Spleen (tissue), 11 donors: Measurements from ENCODE around the gene STIL. TPM values are rescaled to one million over a fixed set of nuclear protein-coding genes. Genes with fewer than 3 reads are reported as not detected.
A peak's percentile ranks its signal among the peaks of the same experiment; 100 is the strongest.
"Not testable (repeated sequence)": the region's sequence is repeated elsewhere in the genome, so short reads cannot be mapped to it uniquely, and the experiment has no call there.

Source experiments
- DNase-seq: peaks from one replicate; pipeline ENCODE4 v3.0.0-alpha.2; 2020
- H3K27ac ChIP-seq, 8 donors: fragments of 200-600 bp; sonication (generic) in 7 of 8; 1 replicate in 4 of 8; 2 replicates in 4 of 8; pipeline versions ENCODE4 v1.5.0 to v1.8.0; 2016 to 2021; ENCODE audit warnings: inconsistent platforms in 4 of 8, mild to moderate bottlenecking in 4 of 8, moderate library complexity in 1 of 8
- H3K27me3 ChIP-seq, 7 donors: fragments of 200-600 bp; sonication (generic) in 6 of 7; replicated peaks in 1 of 7; 1 replicate in 4 of 7; 2 replicates in 3 of 7; pipeline versions ENCODE4 v1.5.0 to v1.8.0; 2016 to 2021; ENCODE audit warnings: inconsistent platforms in 3 of 7, mild to moderate bottlenecking in 1 of 7
- H3K36me3 ChIP-seq, 6 donors: fragments of 200-600 bp; sonication (generic) in 5 of 6; 1 replicate in 4 of 6; 2 replicates in 2 of 6; pipeline versions ENCODE4 v1.5.0 to v1.8.0; 2016 to 2021; ENCODE audit warnings: inconsistent platforms in 2 of 6
- H3K4me1 ChIP-seq, 6 donors: fragments of 200-600 bp; sonication (generic) in 5 of 6; 1 replicate in 3 of 6; 2 replicates in 3 of 6; pipeline versions ENCODE4 v1.5.0 to v1.8.0; 2016 to 2021; ENCODE audit warnings: inconsistent platforms in 3 of 6
- H3K4me3 ChIP-seq, 8 donors: fragments of 200-600 bp; sonication (generic) in 7 of 8; 1 replicate in 4 of 8; 2 replicates in 4 of 8; pipeline versions ENCODE4 v1.5.0 to v1.8.0; 2016 to 2021; ENCODE audit warnings: inconsistent platforms in 4 of 8, mild to moderate bottlenecking in 4 of 8, moderate library complexity in 2 of 8
- H3K9me3 ChIP-seq, 8 donors: fragments of 200-600 bp; sonication (generic) in 7 of 8; 1 replicate in 4 of 8; 2 replicates in 4 of 8; pipeline versions ENCODE4 v1.5.0 to v1.8.0; 2016 to 2021; ENCODE audit warnings: inconsistent platforms in 4 of 8
- POLR2A ChIP-seq, 3 donors: fragments of 450-650 bp; IDR thresholded peaks; one replicate each; pipeline ENCODE4 v1.5.1; 2017; ENCODE audit warnings: antibody characterized with exemption in 3 of 3, mild to moderate bottlenecking in 1 of 3
- POLR2AphosphoS5 ChIP-seq, 3 donors: sonication (generic); formaldehyde crosslinking; IDR thresholded peaks; one replicate each; pipeline ENCODE4 v1.5.1; 2017; ENCODE audit warnings: antibody characterized with exemption in 3 of 3
- WGBS, 5 donors: extraction: QIAGEN DNeasy Blood & Tissue Kit in 3 of 5; methylation state at CpG; one replicate each; pipeline versions ENCODE4 v1.1.5 to v1.1.7; 2013 to 2018; 5-methylcytosine and 5-hydroxymethylcytosine counted together
- intact Hi-C: fragments of 100-400 bp; cut with DNase I; formaldehyde crosslinking; loops from one replicate; pipeline ENCODE4 v1.15.0; 2023; ENCODE audit warnings: low total_unique reads
- polyA plus RNA-seq, 3 donors: library from polyadenylated mRNA; stranded (reverse); fragments of 200-250 nt; gene quantifications; one replicate each; pipeline ENCODE4 v1.2.1, GENCODE V29; 2013
- total RNA-seq, 7 donors: library from RNA; depleted of rRNA in 3 of 7; stranded (reverse); fragments of >200 nt in 3 of 7; fragmentation: NEBNext Ultra II Directional in 4 of 7; extraction: Animal tissue kit (Norgen Biotek cat#: 25700) in 4 of 7; gene quantifications; one replicate each; pipeline versions ENCODE4 v1.1.0 to v1.2.1, GENCODE V29; 2016 to 2021
- TF ChIP-seq, protein P1 (sequence below), 11 experiments: fragments of 200-600 bp in 7 of 11; fragments of 450-650 bp in 4 of 11; sonication (generic) in 4 of 11; IDR thresholded peaks in 8 of 11; conservative IDR thresholded peaks in 3 of 11; 1 replicate in 7 of 11; 2 replicates in 4 of 11; pipeline versions ENCODE4 v1.4.0 to v1.8.0; 2016 to 2021; ENCODE audit warnings: antibody characterized with exemption in 11 of 11, inconsistent platforms in 4 of 11, mild to moderate bottlenecking in 1 of 11
- donor health status: healthy with polysubstance abuse.
- donor health status: DM: no; HTN: no; CAD: no; lungs with moderate emphysema.
- donor health status: DM: no; HTN: no; CAD: no.
- donor health status: Bipolar disorder and iron deficiency.
- donor health status: healthy.
- donor health status: DM: no; HTN: no; CAD: no.
- donor health status: DM: yes; HTN: yes; CAD: no.

The STIL gene
- total and polyA plus RNA-seq, 10 donors = 0.54 to 8.1 (median 3.4) TPM

DNA sequence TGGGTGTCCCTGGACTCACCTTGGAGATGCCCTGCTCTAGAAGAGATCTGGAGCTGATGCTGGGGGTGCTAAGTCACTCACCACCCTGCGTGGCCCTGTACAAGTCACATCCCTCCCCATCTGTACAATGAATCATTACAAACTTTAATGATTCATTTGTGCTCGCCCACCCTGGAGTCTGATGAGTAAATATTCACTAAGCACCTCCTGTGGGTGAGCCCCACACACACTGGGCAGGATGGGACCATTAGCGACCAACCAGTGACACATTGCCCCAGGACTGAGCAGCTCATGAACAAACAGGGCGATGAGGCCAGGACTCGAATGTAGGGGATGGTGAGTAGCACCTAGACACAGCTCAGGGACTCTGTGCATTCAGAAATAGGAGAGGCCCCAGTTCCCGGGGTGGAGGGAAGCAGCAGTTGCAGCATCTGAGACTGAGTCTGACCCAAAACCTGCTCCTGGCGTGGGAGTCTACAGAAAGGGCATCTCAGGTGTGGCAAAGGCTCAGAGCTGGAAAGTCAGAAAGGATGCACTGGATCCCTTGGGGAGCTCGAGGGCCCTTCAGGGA is 106.1 kb downstream of the STIL start:
- Histone ChIP-seq H3K27me3 (peaks cover 0 to 50% (median 0%) of the 10 kb centered on the region in 7 donors), H3K4me1 (peaks cover 0 to 14% (median 11%) of the 10 kb centered on the region in 6 donors), H3K9me3 (peaks cover 0 to 4% (median 0%) of the 10 kb centered on the region in 8 donors), H3K27ac (no peak overlapping the region), H3K36me3 (no peaks in the 10 kb centered on the region), H3K4me3 (no peak overlapping the region)
- TF ChIP-seq POLR2AphosphoS5 (IDR thresholded peaks at IDR 0.05) (no peak), POLR2A (IDR thresholded peaks at IDR 0.05) (no peak)
- TF ChIP-seq, protein P1, sequence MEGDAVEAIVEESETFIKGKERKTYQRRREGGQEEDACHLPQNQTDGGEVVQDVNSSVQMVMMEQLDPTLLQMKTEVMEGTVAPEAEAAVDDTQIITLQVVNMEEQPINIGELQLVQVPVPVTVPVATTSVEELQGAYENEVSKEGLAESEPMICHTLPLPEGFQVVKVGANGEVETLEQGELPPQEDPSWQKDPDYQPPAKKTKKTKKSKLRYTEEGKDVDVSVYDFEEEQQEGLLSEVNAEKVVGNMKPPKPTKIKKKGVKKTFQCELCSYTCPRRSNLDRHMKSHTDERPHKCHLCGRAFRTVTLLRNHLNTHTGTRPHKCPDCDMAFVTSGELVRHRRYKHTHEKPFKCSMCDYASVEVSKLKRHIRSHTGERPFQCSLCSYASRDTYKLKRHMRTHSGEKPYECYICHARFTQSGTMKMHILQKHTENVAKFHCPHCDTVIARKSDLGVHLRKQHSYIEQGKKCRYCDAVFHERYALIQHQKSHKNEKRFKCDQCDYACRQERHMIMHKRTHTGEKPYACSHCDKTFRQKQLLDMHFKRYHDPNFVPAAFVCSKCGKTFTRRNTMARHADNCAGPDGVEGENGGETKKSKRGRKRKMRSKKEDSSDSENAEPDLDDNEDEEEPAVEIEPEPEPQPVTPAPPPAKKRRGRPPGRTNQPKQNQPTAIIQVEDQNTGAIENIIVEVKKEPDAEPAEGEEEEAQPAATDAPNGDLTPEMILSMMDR (IDR thresholded peaks at IDR 0.05 in 8 of 11, conservative IDR thresholded peaks at IDR 0.05 in 3 of 11) = no peak
- intact Hi-C loops = no loop called here
- WGBS, 5 donors = 73 to 81% (median 76%) methylated on average over 6 to 8 of the region's 8 CpGs
- DNase-seq = peak; percentile 43

DNA sequence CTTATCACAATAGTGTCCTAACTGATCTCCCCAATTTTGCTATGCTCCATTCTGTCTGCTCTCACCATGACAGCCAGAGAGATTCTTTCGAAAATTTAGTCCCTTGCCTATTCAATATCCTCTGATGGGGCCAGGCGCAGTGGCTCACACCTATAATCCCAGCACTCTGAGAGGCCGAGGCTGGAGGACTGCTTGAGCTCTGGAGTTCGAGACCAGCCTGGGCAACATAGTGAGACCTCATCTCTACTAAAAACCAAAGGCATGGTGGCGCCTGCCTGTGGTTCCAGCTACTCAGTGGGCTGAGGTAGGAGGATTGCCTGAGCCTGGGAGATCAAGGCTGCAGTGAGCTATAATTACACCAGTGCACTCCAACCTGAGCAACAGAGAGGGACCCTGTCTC is 108.0 kb downstream of the STIL start:
- Histone ChIP-seq H3K4me1 (no peaks in the 10 kb centered on the region), H3K27ac (no peak overlapping the region), H3K9me3 (peaks cover 0 to 8% (median 0%) of the 10 kb centered on the region in 8 donors), H3K4me3 (no peak overlapping the region), H3K27me3 (peaks cover 0 to 51% (median 0%) of the 10 kb centered on the region in 7 donors), H3K36me3 (no peaks in the 10 kb centered on the region)
- intact Hi-C loops = no loop called here
- DNase-seq = peak; percentile 51
- 78 to 92% (median 89%) methylated on average over 5 of the region's 5 CpGs for WGBS, 5 donors
- TF ChIP-seq POLR2A (IDR thresholded peaks at IDR 0.05) = no peak
- no peak for TF ChIP-seq POLR2AphosphoS5 (IDR thresholded peaks at IDR 0.05)
- TF ChIP-seq, protein P1 (IDR thresholded peaks at IDR 0.05 in 8 of 11, conservative IDR thresholded peaks at IDR 0.05 in 3 of 11) = no peak

DNA sequence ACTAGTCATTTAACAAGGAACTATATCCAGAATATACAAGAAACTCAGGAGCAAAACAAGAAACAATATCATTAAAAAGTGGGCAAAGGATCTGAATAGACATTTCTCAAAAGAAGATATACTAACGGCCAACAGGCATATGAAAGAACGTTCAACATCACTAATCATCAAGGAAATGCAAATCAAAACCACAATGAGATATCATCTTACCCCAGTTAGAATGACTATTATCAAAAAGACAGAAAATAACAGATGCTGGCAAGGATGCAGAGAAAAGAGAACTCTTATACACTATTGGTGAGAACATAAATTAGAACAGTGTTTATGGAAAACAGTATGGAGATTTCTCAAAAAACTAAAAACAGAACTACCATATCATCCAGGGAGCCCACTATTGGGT is 110.4 kb downstream of the STIL start:
- peaks cover 0 to 52% (median 0%) of the 10 kb centered on the region in 7 donors for H3K27me3 ChIP-seq
- WGBS, 5 donors = 15 to 28% (median 21%) methylated on average over 2 of the region's 2 CpGs
- H3K27ac ChIP-seq, H3K9me3 ChIP-seq, H3K4me1 ChIP-seq, H3K36me3 ChIP-seq, DNase-seq, H3K4me3 ChIP-seq, intact Hi-C loops: not testable (repeated sequence)

DNA sequence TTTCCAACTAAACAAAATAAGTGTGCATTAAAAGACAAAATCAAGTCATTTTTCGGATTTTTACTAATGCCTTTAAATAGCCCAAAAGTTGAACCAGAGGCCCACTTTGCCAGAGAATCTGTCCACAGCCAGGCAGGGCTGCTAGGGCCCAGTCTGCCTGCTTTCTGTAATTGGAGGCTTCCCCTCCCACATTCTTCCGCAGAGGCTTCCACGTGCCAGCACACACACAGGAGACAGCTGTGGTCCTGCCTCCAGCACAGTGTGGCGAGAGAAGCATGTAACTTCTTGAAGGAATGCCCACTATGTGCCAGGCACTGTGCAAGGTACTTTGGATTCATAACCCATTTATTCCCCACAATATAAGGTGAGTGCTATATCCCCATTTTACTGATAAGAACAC is 112.8 kb downstream of the STIL start:
- no peaks in the 10 kb centered on the region for H3K36me3 ChIP-seq
- 44 to 63% (median 54%) methylated on average over 4 of the region's 4 CpGs for WGBS, 5 donors
- peaks cover 0 to 8% (median 0%) of the 10 kb centered on the region in 8 donors for H3K9me3 ChIP-seq
- H3K4me1 ChIP-seq = no peaks in the 10 kb centered on the region
- no peak for DNase-seq
- intact Hi-C loops = no loop called here
- no peak overlapping the region for H3K4me3 ChIP-seq
- peaks cover 0 to 50% (median 0%) of the 10 kb centered on the region in 7 donors for H3K27me3 ChIP-seq
- no peak for TF ChIP-seq POLR2AphosphoS5 (IDR thresholded peaks at IDR 0.05)
- TF ChIP-seq, protein P1 (IDR thresholded peaks at IDR 0.05 in 8 of 11, conservative IDR thresholded peaks at IDR 0.05 in 3 of 11) = no peak
- TF ChIP-seq POLR2A (IDR thresholded peaks at IDR 0.05) = no peak
- H3K27ac ChIP-seq = no peak overlapping the region

Other genes starting within 250 kb of the STIL start
- gene CYP4Z1, start 246.9 kb downstream of the STIL start, total RNA-seq = not detected
- under 1 TPM in 2 of 3 donors, not detected in 1; 0.03 to 0.24 TPM for gene CYP4Z1, start 246.9 kb downstream of the STIL start, polyA plus RNA-seq
- under 1 TPM in 1 of 7 donors, not detected in 6; 0.43 TPM for gene CYP4A22, start 176.7 kb downstream of the STIL start, total RNA-seq
- not detected for gene CYP4A22, start 176.7 kb downstream of the STIL start, polyA plus RNA-seq
- gene PDZK1IP1, start 124.1 kb downstream of the STIL start, total RNA-seq = 10 to 100 TPM in 1 of 7 donors, 1 to 10 TPM in 5, under 1 TPM in 1; 0.76 to 11.0 (median 4.0) TPM
- 1 to 10 TPM in 1 of 3 donors, under 1 TPM in 2; 0.22 to 8.3 (median 0.41) TPM for gene PDZK1IP1, start 124.1 kb downstream of the STIL start, polyA plus RNA-seq
- gene TAL1, start 81.9 kb downstream of the STIL start, total RNA-seq = 10 to 100 TPM; 12.9 to 24.5 (median 16.0) TPM
- 10 to 100 TPM in 1 of 3 donors, 1 to 10 TPM in 2; 2.9 to 12.1 (median 4.4) TPM for gene TAL1, start 81.9 kb downstream of the STIL start, polyA plus RNA-seq
- gene CMPK1, start 19.6 kb upstream of the STIL start, total RNA-seq = 100 to 1,000 TPM in 1 of 7 donors, 10 to 100 TPM in 6; 75.7 to 101 (median 95.2) TPM
- 10 to 100 TPM; 69.8 to 81.1 (median 73.4) TPM for gene CMPK1, start 19.6 kb upstream of the STIL start, polyA plus RNA-seq
- not detected for gene FOXE3, start 102.1 kb upstream of the STIL start, total RNA-seq
- not detected for gene FOXE3, start 102.1 kb upstream of the STIL start, polyA plus RNA-seq
- 1 to 10 TPM in 3 of 7 donors, under 1 TPM in 4; 0.37 to 1.7 (median 0.92) TPM for gene FOXD2, start 123.9 kb upstream of the STIL start, total RNA-seq
- under 1 TPM; 0.09 to 0.26 (median 0.09) TPM for gene FOXD2, start 123.9 kb upstream of the STIL start, polyA plus RNA-seq